ENCODE results near the gene MAGI1. TPM values are rescaled to one million over a fixed set of nuclear protein-coding genes. Genes with fewer than 3 reads are reported as not detected.

The MAGI1 gene
- total RNA-seq, 1 donor from 2014 or later: not detected

- no peak overlapping the region for H3K4me3 Mint-ChIP-seq
- no peaks in the 10 kb centered on the region for H3K27me3 Mint-ChIP-seq
- intact Hi-C loops (cut with micrococcal nuclease): no loop called here
- POLR2A ChIA-PET: no interaction called here
- no peak overlapping the region for H3K27ac Mint-ChIP-seq
- CTCF ChIA-PET: no interaction called here
- ATAC-seq (ENCODE audit: low read depth) (no peak), DNase-seq (no peak)
- no peak for TF ChIP-seq CTCF (IDR thresholded peaks at IDR 0.05)
- no peaks in the 10 kb centered on the region for H3K4me1 Mint-ChIP-seq
- H3K36me3 Mint-ChIP-seq (ENCODE audit: low read depth): no peaks in the 10 kb centered on the region
- no peaks in the 10 kb centered on the region for H3K9me3 Mint-ChIP-seq
These were observed 694.3 kb downstream of the MAGI1 start for GRCh38 chr3:65344444-65344843.

GRCh38 chr3:65343736-65344135 is 695.0 kb downstream of the MAGI1 start:
- DNase-seq (no peak), ATAC-seq (ENCODE audit: low read depth) (no peak)
- intact Hi-C loops (cut with micrococcal nuclease): no loop called here
- POLR2A ChIA-PET: no interaction called here
- no peak for TF ChIP-seq CTCF (IDR thresholded peaks at IDR 0.05)
- no peaks in the 10 kb centered on the region for H3K9me3 Mint-ChIP-seq
- no peaks in the 10 kb centered on the region for H3K36me3 Mint-ChIP-seq (ENCODE audit: low read depth)
- H3K4me3 Mint-ChIP-seq: no peak overlapping the region
- H3K27me3 Mint-ChIP-seq: no peaks in the 10 kb centered on the region
- CTCF ChIA-PET: no interaction called here
- H3K4me1 Mint-ChIP-seq: no peaks in the 10 kb centered on the region
- no peak overlapping the region for H3K27ac Mint-ChIP-seq

- H3K36me3 Mint-ChIP-seq (ENCODE audit: low read depth): no peaks in the 10 kb centered on the region
These were observed 695.7 kb downstream of the MAGI1 start for GRCh38 chr3:65343026-65343425.

GRCh38 chr3:65342084-65342683 is 696.5 kb downstream of the MAGI1 start:
- no peak for ATAC-seq (ENCODE audit: low read depth)

More at GRCh38 chr3:65343026-65343425, 695.7 kb downstream of the MAGI1 start:
- TF ChIP-seq CTCF (IDR thresholded peaks at IDR 0.05): no peak
- Mint-ChIP-seq H3K9me3 (no peaks in the 10 kb centered on the region), H3K27me3 (no peaks in the 10 kb centered on the region), H3K27ac (no peak overlapping the region), H3K4me3 (no peak overlapping the region), H3K4me1 (no peaks in the 10 kb centered on the region)
- ATAC-seq (ENCODE audit: low read depth) (no peak), DNase-seq (no peak)
- intact Hi-C loops (cut with micrococcal nuclease): no loop called here
- ChIA-PET POLR2A (no interaction called here), CTCF (no interaction called here)

GRCh38 chr3:65339192-65339740 is 699.5 kb downstream of the MAGI1 start:
- TF ChIP-seq CTCF (IDR thresholded peaks at IDR 0.05): no peak
- POLR2A ChIA-PET: no interaction called here
- no peak for DNase-seq
- intact Hi-C loops (cut with micrococcal nuclease): no loop called here
- H3K36me3 Mint-ChIP-seq (ENCODE audit: low read depth): no peaks in the 10 kb centered on the region
- H3K4me3 Mint-ChIP-seq: no peak overlapping the region
- H3K9me3 Mint-ChIP-seq: no peaks in the 10 kb centered on the region
- no peak for ATAC-seq (ENCODE audit: low read depth)
- CTCF ChIA-PET: no interaction called here
- no peaks in the 10 kb centered on the region for H3K4me1 Mint-ChIP-seq
- H3K27me3 Mint-ChIP-seq: no peaks in the 10 kb centered on the region
- H3K27ac Mint-ChIP-seq: no peak overlapping the region

More at GRCh38 chr3:65342084-65342683, 696.5 kb downstream of the MAGI1 start:
- no peak for TF ChIP-seq CTCF (IDR thresholded peaks at IDR 0.05)
- no peaks in the 10 kb centered on the region for H3K36me3 Mint-ChIP-seq (ENCODE audit: low read depth)
- POLR2A ChIA-PET: no interaction called here
- H3K27ac Mint-ChIP-seq: no peak overlapping the region
- no peak overlapping the region for H3K4me3 Mint-ChIP-seq
- no peaks in the 10 kb centered on the region for H3K4me1 Mint-ChIP-seq
- CTCF ChIA-PET: no interaction called here
- intact Hi-C loops (cut with micrococcal nuclease): no loop called here
- H3K9me3 Mint-ChIP-seq: no peaks in the 10 kb centered on the region
- no peak for DNase-seq
- no peaks in the 10 kb centered on the region for H3K27me3 Mint-ChIP-seq

Data from activated B cell treated with CpG ODN at 0.5 μM for 24 hours (primary cell).